NCI-H2227 (cell line): ENCODE data around the gene PRPF38B.
"Not testable (repeated sequence)": the region's sequence is repeated elsewhere in the genome, so short reads cannot be mapped to it uniquely, and the experiment has no call there.

Experiments used
- DNase-seq: peaks from one replicate; lab custom pipeline; 2025; ENCODE audit not compliant: unreplicated experiment; lab: John Stamatoyannopoulos, UW

PRPF38B gene

GRCh38 chr1:108679586-108680213 lies 12.4 kb upstream of the PRPF38B start:
- no peak for DNase-seq

GRCh38 chr1:108681701-108682100 lies 10.4 kb upstream of the PRPF38B start:
- DNase-seq, result not testable (repeated sequence)

- no peak for DNase-seq
These were observed 6.6 kb upstream of the PRPF38B start for GRCh38 chr1:108685529-108685928.

GRCh38 chr1:108686614-108687313 lies 5.3 kb upstream of the PRPF38B start:
- DNase-seq, result no peak

- DNase-seq, result no peak
These were observed 775 bp upstream of the PRPF38B start for GRCh38 chr1:108691128-108691941.

- peak; percentile 79 for DNase-seq
These were observed 880 bp downstream of the PRPF38B start for GRCh38 chr1:108692724-108693655.

- no peak for DNase-seq
These were observed 3.4 kb downstream of the PRPF38B start for GRCh38 chr1:108695535-108695934.

GRCh38 chr1:108699375-108700332 lies 7.5 kb downstream of the PRPF38B start:
- no peak for DNase-seq

- DNase-seq, result no peak
These were observed 9.2 kb downstream of the PRPF38B start for GRCh38 chr1:108701176-108701849.

GRCh38 chr1:108702109-108702508 lies 10.0 kb downstream of the PRPF38B start:
- DNase-seq, result not testable (repeated sequence)

- no peak for DNase-seq
These were observed 11.8 kb downstream of the PRPF38B start for GRCh38 chr1:108703939-108704338.

GRCh38 chr1:108704496-108704895 lies 12.4 kb downstream of the PRPF38B start:
- DNase-seq, result no peak

GRCh38 chr1:108706643-108707042 lies 14.5 kb downstream of the PRPF38B start:
- DNase-seq, result no peak

- no peak for DNase-seq
These were observed 16.9 kb downstream of the PRPF38B start for GRCh38 chr1:108708691-108709660.

- DNase-seq, result peak; percentile 32
These were observed 20.6 kb downstream of the PRPF38B start, which contains the start of gene FNDC7 for GRCh38 chr1:108712606-108713150. Gene FNDC7 (plus strand): TSS chr1:108712908. CDS start chr1:108712934, 26 bp downstream.

GRCh38 chr1:108715932-108716331 lies 23.8 kb downstream of the PRPF38B start:
- no peak for DNase-seq

- DNase-seq, result no peak
These were observed 24.5 kb downstream of the PRPF38B start for GRCh38 chr1:108716437-108717230.
